ENCODE measurements around the gene CLDN10. TPM values are rescaled to one million over a fixed set of nuclear protein-coding genes. Genes with fewer than 3 reads are reported as not detected.

Gene CLDN10
- total RNA-seq, 1 experiment from 2014 or later, result not detected

- no peak overlapping the region for H3K4me3 ChIP-seq (ENCODE audit: low read depth, low read length, poor library complexity, severe bottlenecking)
- POLR2A ChIA-PET (ENCODE audit: low non-redundant PET), result no interaction called here
- H3K9me3 ChIP-seq (ENCODE audit: low read depth, low read length, poor library complexity, severe bottlenecking), result no peaks in the 10 kb centered on the region
- H3K36me3 ChIP-seq (ENCODE audit: insufficient read depth, low read length, poor library complexity, severe bottlenecking), result no peaks in the 10 kb centered on the region
- H3K27ac ChIP-seq (ENCODE audit: low read depth, low read length, poor library complexity, severe bottlenecking), result no peak overlapping the region
- no TSS peak for BruUV-seq (replicated peaks)
- TF ChIP-seq CTCF (conservative IDR thresholded peaks at IDR 0.05; ENCODE audit: low read depth, low read length) (no peak), EZH2 (IDR thresholded peaks at IDR 0.05; ENCODE audit: borderline replicate concordance, low read depth, low read length, poor library complexity, severe bottlenecking) (no peak)
- intact Hi-C loops (cut with micrococcal nuclease; ENCODE audit: unreplicated experiment), result no loop called here
- H3K27me3 ChIP-seq (replicated peaks; ENCODE audit: insufficient read depth, low read depth, low read length, poor library complexity), result peaks cover 3% of the 10 kb centered on the region
- H3K4me1 ChIP-seq (ENCODE audit: insufficient read depth, low read length, poor library complexity, severe bottlenecking), result no peaks in the 10 kb centered on the region
- no peak for DNase-seq (ENCODE audit: low spot score)
- CTCF ChIA-PET, result no interaction called here
These were observed 44.2 kb downstream of the CLDN10 start for GRCh38 chr13:95596701-95597100.

GRCh38 chr13:95601216-95601615, 48.7 kb downstream of the CLDN10 start:
- Histone ChIP-seq H3K4me3 (ENCODE audit: low read depth, low read length, poor library complexity, severe bottlenecking) (no peak overlapping the region), H3K4me1 (ENCODE audit: insufficient read depth, low read length, poor library complexity, severe bottlenecking) (no peaks in the 10 kb centered on the region), H3K36me3 (ENCODE audit: insufficient read depth, low read length, poor library complexity, severe bottlenecking) (no peaks in the 10 kb centered on the region), H3K27ac (ENCODE audit: low read depth, low read length, poor library complexity, severe bottlenecking) (no peak overlapping the region), H3K9me3 (ENCODE audit: low read depth, low read length, poor library complexity, severe bottlenecking) (no peaks in the 10 kb centered on the region), H3K27me3 (replicated peaks; ENCODE audit: insufficient read depth, low read depth, low read length, poor library complexity) (peaks cover 3% of the 10 kb centered on the region)
- ChIA-PET CTCF (no interaction called here), POLR2A (ENCODE audit: low non-redundant PET) (no interaction called here)
- TF ChIP-seq EZH2 (IDR thresholded peaks at IDR 0.05; ENCODE audit: borderline replicate concordance, low read depth, low read length, poor library complexity, severe bottlenecking), result no peak
- TF ChIP-seq CTCF (conservative IDR thresholded peaks at IDR 0.05; ENCODE audit: low read depth, low read length), result no peak
- DNase-seq (ENCODE audit: low spot score), result no peak
- intact Hi-C loops (cut with micrococcal nuclease; ENCODE audit: unreplicated experiment), result no loop called here
- no TSS peak for BruUV-seq (replicated peaks)

- TF ChIP-seq CTCF (conservative IDR thresholded peaks at IDR 0.05; ENCODE audit: low read depth, low read length) (no peak), EZH2 (IDR thresholded peaks at IDR 0.05; ENCODE audit: borderline replicate concordance, low read depth, low read length, poor library complexity, severe bottlenecking) (no peak)
- Histone ChIP-seq H3K27ac (ENCODE audit: low read depth, low read length, poor library complexity, severe bottlenecking) (no peak overlapping the region), H3K4me1 (ENCODE audit: insufficient read depth, low read length, poor library complexity, severe bottlenecking) (no peaks in the 10 kb centered on the region), H3K27me3 (replicated peaks; ENCODE audit: insufficient read depth, low read depth, low read length, poor library complexity) (peaks cover 3% of the 10 kb centered on the region), H3K36me3 (ENCODE audit: insufficient read depth, low read length, poor library complexity, severe bottlenecking) (no peaks in the 10 kb centered on the region), H3K9me3 (ENCODE audit: low read depth, low read length, poor library complexity, severe bottlenecking) (no peaks in the 10 kb centered on the region), H3K4me3 (ENCODE audit: low read depth, low read length, poor library complexity, severe bottlenecking) (no peak overlapping the region)
- intact Hi-C loops (cut with micrococcal nuclease; ENCODE audit: unreplicated experiment), result no loop called here
- no peak for DNase-seq (ENCODE audit: low spot score)
- CTCF ChIA-PET, result no interaction called here
- BruUV-seq (replicated peaks), result no TSS peak
- POLR2A ChIA-PET (ENCODE audit: low non-redundant PET), result no interaction called here
These were observed 49.4 kb downstream of the CLDN10 start for GRCh38 chr13:95601906-95602305.
